Measurements from ENCODE around the gene NFE2L3.

GRCh38 chr7:26224359-26224758, 72.4 kb downstream of the NFE2L3 start:
- TF ChIP-seq CTCF (IDR thresholded peaks at IDR 0.05; ENCODE audit: insufficient read depth, low read depth, low read length) (no peak), EZH2 (IDR thresholded peaks at IDR 0.05; ENCODE audit: insufficient read depth, low read length) (no peak)
